Subcutaneous adipose tissue (tissue), 4 donors: ENCODE data around the gene RGS6. TPM values are rescaled to one million over a fixed set of nuclear protein-coding genes. Genes with fewer than 3 reads are reported as not detected.

ENCODE experiments used
- total RNA-seq, 4 donors: library from RNA; depleted of rRNA; stranded (reverse); fragments of >200 nt; gene quantifications; one replicate each; pipeline ENCODE4 v1.1.0, GENCODE V29; 2016
- TF ChIP-seq, protein P1 (sequence below): fragments of 450-650 bp; IDR thresholded peaks from one replicate; pipeline ENCODE4 v1.5.1; 2016; ENCODE audit warnings: low read depth, mild to moderate bottlenecking, control low read depth, antibody characterized with exemption, moderate library complexity

Gene RGS6
- total RNA-seq, 4 donors from 2014 or later = 4.4 to 32.0 (median 11.4) TPM

DNA sequence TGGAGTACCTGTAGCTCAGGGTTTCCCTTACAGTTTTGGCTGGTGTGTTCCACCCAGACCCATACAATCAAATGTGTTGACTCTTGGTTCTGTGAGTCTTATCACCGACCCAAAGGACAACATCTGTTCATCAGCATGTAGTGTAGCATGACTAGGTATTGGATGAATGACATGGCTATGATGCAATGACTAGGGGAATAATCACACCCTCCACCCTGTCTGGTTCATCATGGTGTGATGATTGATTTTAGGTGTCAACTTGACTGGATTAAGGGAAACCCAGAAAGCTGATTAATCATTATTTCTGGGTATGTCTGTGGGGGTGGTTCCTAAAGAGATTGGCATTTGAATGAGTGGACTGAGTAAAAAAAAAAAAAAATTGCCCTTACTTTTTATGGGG is 650.4 kb downstream of the RGS6 start:
- TF ChIP-seq, protein P1, sequence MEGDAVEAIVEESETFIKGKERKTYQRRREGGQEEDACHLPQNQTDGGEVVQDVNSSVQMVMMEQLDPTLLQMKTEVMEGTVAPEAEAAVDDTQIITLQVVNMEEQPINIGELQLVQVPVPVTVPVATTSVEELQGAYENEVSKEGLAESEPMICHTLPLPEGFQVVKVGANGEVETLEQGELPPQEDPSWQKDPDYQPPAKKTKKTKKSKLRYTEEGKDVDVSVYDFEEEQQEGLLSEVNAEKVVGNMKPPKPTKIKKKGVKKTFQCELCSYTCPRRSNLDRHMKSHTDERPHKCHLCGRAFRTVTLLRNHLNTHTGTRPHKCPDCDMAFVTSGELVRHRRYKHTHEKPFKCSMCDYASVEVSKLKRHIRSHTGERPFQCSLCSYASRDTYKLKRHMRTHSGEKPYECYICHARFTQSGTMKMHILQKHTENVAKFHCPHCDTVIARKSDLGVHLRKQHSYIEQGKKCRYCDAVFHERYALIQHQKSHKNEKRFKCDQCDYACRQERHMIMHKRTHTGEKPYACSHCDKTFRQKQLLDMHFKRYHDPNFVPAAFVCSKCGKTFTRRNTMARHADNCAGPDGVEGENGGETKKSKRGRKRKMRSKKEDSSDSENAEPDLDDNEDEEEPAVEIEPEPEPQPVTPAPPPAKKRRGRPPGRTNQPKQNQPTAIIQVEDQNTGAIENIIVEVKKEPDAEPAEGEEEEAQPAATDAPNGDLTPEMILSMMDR = no peak

DNA sequence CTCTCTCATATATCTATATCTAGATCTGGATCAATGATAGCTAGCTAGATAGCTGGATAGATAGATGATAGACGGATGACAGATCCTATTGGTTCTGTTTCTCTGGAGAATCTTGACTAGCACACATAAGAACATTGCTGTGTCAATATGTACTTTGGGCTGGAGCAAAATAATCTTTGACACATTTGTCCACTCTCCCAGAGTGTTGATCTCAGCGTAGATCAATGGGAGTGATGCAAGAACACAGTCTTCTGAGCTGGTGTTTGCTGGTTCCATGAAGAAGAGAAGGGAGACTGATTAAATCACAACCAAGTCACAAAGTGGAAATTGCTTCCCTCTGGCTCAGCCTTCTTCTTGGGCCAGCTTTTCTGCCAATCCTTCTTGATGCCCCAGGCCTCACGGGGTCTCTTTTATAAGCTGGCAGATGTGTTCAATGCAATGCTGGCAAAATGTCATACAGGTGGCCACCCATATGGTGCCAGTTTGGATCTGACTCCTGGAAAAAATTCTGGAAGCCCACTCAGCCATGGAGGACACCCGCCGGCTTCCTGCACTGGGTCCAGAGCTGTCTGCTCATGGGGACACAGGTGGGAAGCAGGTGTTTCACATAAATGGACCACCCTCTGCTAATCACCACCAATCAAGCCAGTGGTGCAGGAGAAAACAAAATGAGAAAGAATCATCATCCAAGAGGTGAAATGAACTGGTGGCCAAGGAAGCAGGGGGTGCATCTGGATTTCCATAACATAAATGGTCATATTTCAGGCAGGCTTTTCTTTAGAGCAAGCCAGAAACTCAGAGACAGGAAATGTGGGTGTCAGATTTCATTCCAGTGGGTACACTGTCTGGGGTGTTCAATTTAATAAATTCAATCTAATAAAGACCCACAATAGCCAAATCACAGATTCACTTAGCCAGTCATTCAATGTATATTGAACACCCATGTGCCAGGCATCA is 651.4 kb downstream of the RGS6 start:
- TF ChIP-seq, protein P1 = no peak

DNA sequence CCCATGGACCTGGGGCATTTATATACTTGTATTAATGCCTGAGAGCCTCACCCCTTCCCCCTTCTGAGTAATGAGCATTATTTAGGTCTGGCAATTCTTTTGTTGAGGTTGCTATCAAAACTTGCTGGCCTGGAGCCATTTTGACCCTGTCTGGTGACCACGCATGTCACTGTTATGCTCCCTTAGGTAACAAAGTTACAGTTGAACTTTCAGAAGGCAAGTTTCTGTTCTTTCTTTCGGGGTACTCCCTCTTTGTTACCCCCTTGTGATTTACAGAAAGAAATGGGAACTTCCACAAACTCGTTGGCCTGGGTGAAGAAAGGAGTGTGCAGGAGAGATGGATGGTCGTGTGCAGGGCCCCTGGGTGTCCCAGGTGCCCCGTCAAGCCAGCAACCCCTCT is 656.3 kb downstream of the RGS6 start:
- TF ChIP-seq, protein P1 = no peak

DNA sequence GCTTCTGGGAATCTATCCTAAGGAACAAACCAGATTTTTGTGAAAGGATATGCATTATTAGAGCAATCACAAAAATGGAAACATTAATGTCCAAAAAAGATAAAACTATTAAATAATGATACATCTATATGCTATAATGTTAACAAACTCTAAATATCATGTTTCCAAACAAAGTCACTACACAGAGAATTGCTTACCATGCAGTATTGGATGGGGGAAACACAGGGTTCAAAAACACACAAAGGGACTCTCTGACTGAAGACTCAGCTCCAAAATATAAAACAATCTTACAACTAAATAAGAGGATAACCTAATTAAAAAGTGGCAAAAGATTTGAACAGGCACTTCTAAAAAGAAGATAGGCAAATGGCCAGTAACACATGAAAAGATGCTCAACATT is 657.4 kb downstream of the RGS6 start:
- TF ChIP-seq, protein P1 = no peak

DNA sequence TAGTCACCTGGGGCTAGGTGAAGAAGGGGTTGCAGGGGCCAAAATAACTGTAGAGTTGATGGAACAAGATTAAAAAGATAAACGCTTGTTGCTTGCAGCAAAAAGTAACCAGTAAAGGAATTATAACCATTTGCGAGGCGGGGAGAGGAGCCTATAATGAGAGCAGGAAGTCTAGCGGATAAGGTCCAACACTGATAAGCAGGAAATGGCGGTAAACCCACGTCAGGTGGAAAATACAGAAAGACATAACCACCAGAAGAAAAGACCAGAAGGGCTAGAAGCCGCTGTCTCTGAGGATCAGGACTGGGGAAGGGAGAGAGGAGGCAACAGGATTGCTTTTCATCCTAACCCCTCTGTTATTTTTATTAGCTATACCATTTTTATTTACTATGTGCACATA is 658.3 kb downstream of the RGS6 start:
- TF ChIP-seq, protein P1 = no peak

DNA sequence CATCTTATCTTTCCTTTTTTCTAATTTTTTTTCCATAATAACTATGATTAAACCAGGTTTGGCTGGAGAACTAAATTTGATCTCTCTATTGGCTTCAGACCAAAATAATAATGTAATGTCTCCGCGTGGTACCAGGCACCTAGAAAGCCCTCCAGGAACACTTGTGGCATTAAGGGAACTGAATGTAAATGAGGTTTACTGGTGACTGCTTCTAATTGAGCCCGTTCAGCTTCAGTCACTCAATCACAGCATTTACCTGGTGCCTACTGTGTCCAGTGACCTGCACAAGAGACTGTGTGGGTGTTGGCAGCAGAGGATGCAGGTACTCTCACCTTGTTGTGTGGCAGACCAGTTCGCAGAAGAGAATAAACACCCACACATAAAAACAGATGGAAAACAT is 659.2 kb downstream of the RGS6 start:
- TF ChIP-seq, protein P1 = no peak

DNA sequence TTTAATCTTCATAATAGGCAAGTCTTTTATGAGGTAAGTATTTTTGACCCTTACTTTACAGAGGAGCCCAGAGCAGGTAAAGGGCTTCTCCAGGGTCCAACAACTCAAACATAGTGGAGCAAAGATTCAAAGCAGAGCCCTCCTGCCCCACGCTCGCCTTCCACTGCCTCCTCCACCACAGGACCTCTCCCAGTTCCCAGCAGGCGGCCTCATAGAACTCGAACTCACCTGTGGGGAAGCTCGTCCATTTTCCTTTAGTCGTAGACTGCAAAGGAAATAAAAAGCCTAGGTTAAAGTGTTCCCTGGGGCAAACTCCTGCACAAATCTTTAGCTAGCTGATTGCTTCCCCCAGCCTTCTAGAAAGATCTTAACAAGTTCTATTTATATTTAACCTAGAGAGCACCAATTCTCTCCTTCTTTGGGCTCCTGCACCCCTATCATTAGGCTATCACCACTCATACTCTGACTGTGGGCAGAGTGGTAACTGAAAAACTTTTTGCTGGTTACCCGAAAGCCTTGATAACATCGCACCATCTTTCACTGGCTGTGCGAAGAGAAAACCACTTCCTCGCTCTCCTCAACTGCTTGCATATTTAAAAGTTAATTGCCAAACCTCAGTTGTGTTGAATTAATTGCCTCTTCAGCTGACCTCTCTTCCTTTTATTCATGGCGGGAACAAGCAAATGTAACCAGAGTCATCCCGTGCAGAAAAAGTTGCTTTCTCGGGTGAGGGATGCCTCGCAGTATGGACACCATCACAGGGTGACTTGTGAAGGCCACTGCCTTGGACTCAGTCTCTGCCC is 662.1 kb downstream of the RGS6 start:
- TF ChIP-seq, protein P1 = no peak
